ENCODE measurements around the gene VPREB3.

DNA sequence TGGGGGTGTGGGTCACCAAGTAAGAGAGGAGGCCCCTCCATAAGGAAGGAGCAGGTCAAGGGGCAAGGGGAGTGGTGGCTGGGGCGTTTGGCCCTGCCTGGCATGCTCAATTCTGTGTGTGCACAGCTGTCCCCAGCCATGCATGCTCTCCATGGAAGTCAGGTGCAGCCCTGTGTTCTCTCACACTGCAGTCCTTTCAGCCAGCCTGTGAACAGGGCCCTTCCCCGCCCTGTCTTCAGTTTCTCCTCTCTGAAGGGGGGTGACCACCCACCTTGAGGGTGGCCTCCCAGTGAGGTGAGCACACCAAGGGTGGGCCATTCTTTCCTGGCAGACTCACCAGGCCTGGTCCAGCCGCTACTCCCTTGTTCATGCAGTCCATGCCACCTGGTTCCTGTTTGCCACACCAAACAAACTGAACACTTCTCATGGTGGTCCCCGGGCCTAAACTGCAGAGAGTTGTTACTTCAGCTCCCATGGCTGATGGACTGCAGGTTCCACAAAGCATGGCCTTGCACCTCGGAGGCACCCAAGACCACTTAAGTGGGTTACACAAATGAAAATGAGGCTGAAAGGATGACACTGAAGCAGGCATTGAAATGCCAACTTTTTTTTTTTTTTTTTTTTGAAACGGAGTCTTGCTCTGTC lies 15.2 kb upstream of the VPREB3 start:
- TF ChIP-seq, protein P1, sequence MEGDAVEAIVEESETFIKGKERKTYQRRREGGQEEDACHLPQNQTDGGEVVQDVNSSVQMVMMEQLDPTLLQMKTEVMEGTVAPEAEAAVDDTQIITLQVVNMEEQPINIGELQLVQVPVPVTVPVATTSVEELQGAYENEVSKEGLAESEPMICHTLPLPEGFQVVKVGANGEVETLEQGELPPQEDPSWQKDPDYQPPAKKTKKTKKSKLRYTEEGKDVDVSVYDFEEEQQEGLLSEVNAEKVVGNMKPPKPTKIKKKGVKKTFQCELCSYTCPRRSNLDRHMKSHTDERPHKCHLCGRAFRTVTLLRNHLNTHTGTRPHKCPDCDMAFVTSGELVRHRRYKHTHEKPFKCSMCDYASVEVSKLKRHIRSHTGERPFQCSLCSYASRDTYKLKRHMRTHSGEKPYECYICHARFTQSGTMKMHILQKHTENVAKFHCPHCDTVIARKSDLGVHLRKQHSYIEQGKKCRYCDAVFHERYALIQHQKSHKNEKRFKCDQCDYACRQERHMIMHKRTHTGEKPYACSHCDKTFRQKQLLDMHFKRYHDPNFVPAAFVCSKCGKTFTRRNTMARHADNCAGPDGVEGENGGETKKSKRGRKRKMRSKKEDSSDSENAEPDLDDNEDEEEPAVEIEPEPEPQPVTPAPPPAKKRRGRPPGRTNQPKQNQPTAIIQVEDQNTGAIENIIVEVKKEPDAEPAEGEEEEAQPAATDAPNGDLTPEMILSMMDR (conservative IDR thresholded peaks at IDR 0.05 in 1 of 2, IDR thresholded peaks at IDR 0.05 in 1 of 2; ENCODE audit: extremely low read depth in 1 of 2, insufficient read depth in 1 of 2, low read depth in 1 of 2, low read length in 2 of 2): no peak
- TF ChIP-seq EZH2 (IDR thresholded peaks at IDR 0.05; ENCODE audit: borderline replicate concordance, low read length): no peak
